T-cell (primary cell): ENCODE results near the gene PRDM11. TPM values are rescaled to one million over a fixed set of nuclear protein-coding genes. Genes with fewer than 3 reads are reported as not detected.

Experiments
- ATAC-seq, 4 experiments: fragments of 200-7000 bp in 3 of 4; fragments of 150-1000 bp in 1 of 4; cut with Tn5 transposase; replicated peaks in 1 of 4; 1 replicate in 3 of 4; 2 replicates in 1 of 4; pipeline ENCODE4 v1.10.0; 2021; ENCODE audit warnings: moderate library complexity in 3 of 4, mild to moderate bottlenecking in 2 of 4, moderate number of reproducible peaks in 1 of 4
- CTCF ChIA-PET, 2 donors: fragments of 300-600 bp; sonication (Branson Sonifier 250); formaldehyde crosslinking; loops; one replicate each; lab custom pipeline; 2022; ENCODE audit warnings: antibody characterized with exemption in 2 of 2; lab: Charles Lee
- POLR2A ChIA-PET, 2 donors: fragments of 300-600 bp; sonication (Branson Sonifier 250); formaldehyde crosslinking; loops; one replicate each; lab custom pipeline; 2022; ENCODE audit warnings: antibody characterized with exemption in 2 of 2; lab: Charles Lee
- DNase-seq, 35 experiments: peaks; one replicate each; pipeline versions ENCODE4 v3.0.0 to v3.0.0-alpha.2; 2013 to 2023
- H3K27ac ChIP-seq: one replicate; pipeline ENCODE4 v1.5.1; 2013; ENCODE audit warnings: low read length
- H3K27me3 ChIP-seq, 2 experiments: replicated peaks in 1 of 2; 1 replicate in 1 of 2; 2 replicates in 1 of 2; pipeline versions ENCODE4 v1.6.1 to v1.7.0; 2013; ENCODE audit warnings: low read length in 1 of 2, mixed read lengths in 1 of 2; ENCODE audit not compliant: control insufficient read depth in 2 of 2, insufficient read depth in 2 of 2; ENCODE audit errors: extremely low read depth in 1 of 2
- H3K36me3 ChIP-seq, 2 donors: 1 replicate in 1 of 2; 2 replicates in 1 of 2; pipeline versions ENCODE4 v1.6.1 to v1.7.0; 2013; ENCODE audit warnings: low read length in 1 of 2; ENCODE audit not compliant: control insufficient read depth in 2 of 2, insufficient read depth in 1 of 2; ENCODE audit errors: extremely low read depth in 1 of 2
- H3K4me1 ChIP-seq, 2 experiments: 1 replicate in 1 of 2; 2 replicates in 1 of 2; pipeline versions ENCODE4 v1.6.1 to v1.7.0; 2013; ENCODE audit warnings: low read length in 2 of 2, mixed read lengths in 1 of 2; ENCODE audit not compliant: insufficient read depth in 2 of 2, control insufficient read depth in 1 of 2; ENCODE audit errors: extremely low read depth in 1 of 2
- H3K4me3 ChIP-seq, 2 donors: 1 replicate in 1 of 2; 2 replicates in 1 of 2; pipeline versions ENCODE4 v1.5.1 to v1.7.0; 2013; ENCODE audit warnings: mild to moderate bottlenecking in 2 of 2, low read length in 1 of 2, moderate library complexity in 1 of 2; ENCODE audit not compliant: control insufficient read depth in 1 of 2; ENCODE audit errors: extremely low read depth in 1 of 2
- H3K9me3 ChIP-seq: 2 replicates; pipeline ENCODE4 v1.7.0; 2013
- H3K27ac Mint-ChIP-seq, 2 donors: one replicate each; pipeline ENCODE4 v1.8.0; 2020 to 2021; ENCODE audit warnings: mild to moderate bottlenecking in 2 of 2, mixed read lengths in 2 of 2
- H3K27me3 Mint-ChIP-seq, 2 donors: one replicate each; pipeline ENCODE4 v1.8.0; 2021 to 2022; ENCODE audit warnings: mixed read lengths in 2 of 2
- H3K36me3 Mint-ChIP-seq: one replicate; pipeline ENCODE4 v1.8.0; 2021; ENCODE audit warnings: mixed read lengths
- H3K4me1 Mint-ChIP-seq, 3 donors: one replicate each; pipeline ENCODE4 v1.8.0; 2020 to 2022; ENCODE audit warnings: mixed read lengths in 3 of 3, mild to moderate bottlenecking in 1 of 3
- H3K4me3 Mint-ChIP-seq, 3 donors: one replicate each; pipeline ENCODE4 v1.8.0; 2020 to 2022; ENCODE audit warnings: mild to moderate bottlenecking in 3 of 3, mixed read lengths in 3 of 3, moderate library complexity in 3 of 3
- H3K9me3 Mint-ChIP-seq, 3 donors: one replicate each; pipeline ENCODE4 v1.8.0; 2020 to 2022; ENCODE audit warnings: mixed read lengths in 3 of 3
- WGBS: methylation state at CpG from one replicate; pipeline ENCODE4 v1.1.5; 2013; ENCODE audit warnings: missing lambda C conversion rate; ENCODE audit not compliant: insufficient coverage; 5-methylcytosine and 5-hydroxymethylcytosine counted together
- total RNA-seq, 35 experiments: library from RNA in 6 of 35; stranded (reverse) in 6 of 35; fragments of 120-200 nt in 1 of 35; gene quantifications; one replicate each; pipeline versions ENCODE4 v1.2.1 to v1.2.4 and lab custom pipeline; 2013 to 2026

PRDM11 gene
- total RNA-seq, 5 donors from 2014 or later (not counting 1 experiment from before 2014, with no cell fraction given), result 8.7 to 12.5 (median 10.6) TPM

DNA sequence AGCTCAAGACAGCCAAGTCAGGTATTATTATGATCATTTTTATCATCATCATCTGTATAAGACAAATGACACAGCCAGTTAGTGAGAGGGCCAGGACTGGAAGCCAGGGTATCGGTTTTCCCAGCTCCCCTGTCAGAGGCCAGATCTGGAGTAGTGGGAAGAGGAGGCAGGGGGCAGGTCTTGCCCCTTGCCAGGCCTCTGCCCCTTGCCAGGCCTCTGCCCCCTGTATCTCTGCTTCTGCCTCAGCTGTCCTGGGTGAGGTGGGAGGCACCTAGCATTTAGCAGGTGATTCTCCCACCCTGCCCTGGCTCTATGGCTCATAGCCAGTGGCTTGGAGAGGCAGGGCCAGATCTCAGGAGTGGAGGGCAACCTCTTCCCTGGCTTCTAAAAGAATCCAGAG, 67.3 kb downstream of the PRDM11 start:
- Mint-ChIP-seq H3K4me1 (peaks cover 0 to 7% (median 2%) of the 10 kb centered on the region in 3 donors), H3K27me3 (no peaks in the 10 kb centered on the region), H3K36me3 (peaks cover 21% of the 10 kb centered on the region), H3K27ac (no peak overlapping the region), H3K9me3 (no peaks in the 10 kb centered on the region), H3K4me3 (no peak overlapping the region)
- no peak overlapping the region for H3K4me3 ChIP-seq
- no peak for ATAC-seq
- WGBS, result 100% methylated on average over 1 of the region's 1 CpG
- H3K9me3 ChIP-seq, result no peaks in the 10 kb centered on the region
- POLR2A ChIA-PET, result no interaction called here
- H3K36me3 ChIP-seq, result peaks cover 0 to 2% of the 10 kb centered on the region in 2 donors
- no peaks in the 10 kb centered on the region for H3K4me1 ChIP-seq
- no peak for DNase-seq
- H3K27ac ChIP-seq, result no peak overlapping the region
- no peaks in the 10 kb centered on the region for H3K27me3 ChIP-seq
- CTCF ChIA-PET, result no interaction called here

DNA sequence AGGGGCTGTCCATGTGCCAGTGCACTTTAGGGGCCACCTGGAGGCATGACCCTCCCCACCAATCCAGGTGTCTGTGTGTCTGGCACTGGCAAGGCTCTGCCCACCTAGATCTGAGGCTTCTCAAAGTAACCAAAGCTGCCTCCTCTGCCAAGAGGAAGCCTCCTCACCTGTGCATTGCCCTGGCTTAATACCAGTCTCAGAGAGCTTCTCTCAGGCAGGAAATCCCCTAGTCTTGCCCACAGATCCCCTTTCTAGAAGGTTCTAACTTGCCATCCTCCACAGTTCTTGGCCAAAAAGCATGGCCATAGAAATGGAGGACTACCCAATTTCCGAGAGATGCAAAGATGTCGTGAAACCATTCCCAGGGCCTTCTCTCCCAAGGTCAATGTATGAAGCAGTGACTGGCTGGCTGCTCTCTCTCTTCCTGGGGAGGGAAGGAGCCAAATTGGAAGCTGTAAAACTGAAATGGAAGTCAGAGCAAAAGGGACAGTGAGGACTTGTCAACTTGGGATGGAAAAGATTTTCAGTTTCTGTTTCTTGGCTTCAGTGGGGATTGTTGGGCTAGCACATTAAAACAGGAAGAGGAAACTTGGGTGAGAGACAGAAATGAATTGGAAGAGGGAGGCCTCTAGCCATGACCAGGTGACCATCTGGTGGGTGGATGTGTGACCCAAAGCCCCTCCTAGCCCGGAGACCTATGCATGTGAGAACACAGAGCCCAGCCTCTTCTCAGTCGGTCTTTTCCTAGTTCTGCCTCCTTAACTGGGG, 68.8 kb downstream of the PRDM11 start:
- no peak overlapping the region for H3K27ac ChIP-seq
- no peaks in the 10 kb centered on the region for H3K4me1 Mint-ChIP-seq
- H3K9me3 Mint-ChIP-seq, result no peaks in the 10 kb centered on the region
- WGBS, result no CpG with 5 or more reads among the region's 4 CpGs
- peaks cover 0 to 2% of the 10 kb centered on the region in 2 donors for H3K36me3 ChIP-seq
- DNase-seq, result no peak
- no peak for ATAC-seq
- ChIA-PET POLR2A (no interaction called here), CTCF (no interaction called here)
- H3K4me3 ChIP-seq, result no peak overlapping the region
- peaks cover 21% of the 10 kb centered on the region for H3K36me3 Mint-ChIP-seq
- no peaks in the 10 kb centered on the region for H3K27me3 Mint-ChIP-seq
- peak overlapping the region in 1 of 2 donors; percentile 18 for H3K27ac Mint-ChIP-seq
- H3K4me1 ChIP-seq, result no peaks in the 10 kb centered on the region
- no peaks in the 10 kb centered on the region for H3K27me3 ChIP-seq
- H3K9me3 ChIP-seq, result no peaks in the 10 kb centered on the region
- no peak overlapping the region for H3K4me3 Mint-ChIP-seq

DNA sequence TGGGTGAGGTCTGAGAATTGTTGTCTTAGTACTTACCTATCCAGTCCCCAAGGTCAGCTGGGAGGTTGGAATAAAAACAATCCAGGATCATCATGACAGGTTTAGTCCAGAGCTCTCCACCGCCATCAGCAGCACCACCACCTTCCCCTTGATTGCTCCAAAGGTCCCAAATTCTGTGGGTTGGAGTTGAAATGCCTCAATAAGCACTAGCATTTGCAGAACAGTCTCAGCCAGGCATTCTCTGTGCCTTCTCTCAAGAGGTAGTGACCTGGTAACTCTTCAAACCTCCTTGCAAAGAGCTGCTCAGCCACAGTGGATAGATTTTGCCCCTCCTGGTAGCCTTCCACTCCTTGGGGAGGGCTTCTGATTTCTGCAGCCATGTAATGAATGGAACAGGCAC, 69.6 kb downstream of the PRDM11 start:
- no peak overlapping the region for H3K27ac ChIP-seq
- no peak overlapping the region for H3K4me3 ChIP-seq
- no peak for DNase-seq
- no peak overlapping the region for H3K27ac Mint-ChIP-seq
- POLR2A ChIA-PET, result no interaction called here
- H3K9me3 ChIP-seq, result no peaks in the 10 kb centered on the region
- WGBS, result no CpG with 5 or more reads among the region's 1 CpG
- no peaks in the 10 kb centered on the region for H3K4me1 ChIP-seq
- H3K9me3 Mint-ChIP-seq, result no peaks in the 10 kb centered on the region
- peaks cover 0 to 2% of the 10 kb centered on the region in 2 donors for H3K36me3 ChIP-seq
- CTCF ChIA-PET, result no interaction called here
- ATAC-seq, result no peak
- H3K4me3 Mint-ChIP-seq, result no peak overlapping the region
- peaks cover 29% of the 10 kb centered on the region for H3K36me3 Mint-ChIP-seq
- no peaks in the 10 kb centered on the region for H3K4me1 Mint-ChIP-seq
- H3K27me3 ChIP-seq, result no peaks in the 10 kb centered on the region
- no peaks in the 10 kb centered on the region for H3K27me3 Mint-ChIP-seq

DNA sequence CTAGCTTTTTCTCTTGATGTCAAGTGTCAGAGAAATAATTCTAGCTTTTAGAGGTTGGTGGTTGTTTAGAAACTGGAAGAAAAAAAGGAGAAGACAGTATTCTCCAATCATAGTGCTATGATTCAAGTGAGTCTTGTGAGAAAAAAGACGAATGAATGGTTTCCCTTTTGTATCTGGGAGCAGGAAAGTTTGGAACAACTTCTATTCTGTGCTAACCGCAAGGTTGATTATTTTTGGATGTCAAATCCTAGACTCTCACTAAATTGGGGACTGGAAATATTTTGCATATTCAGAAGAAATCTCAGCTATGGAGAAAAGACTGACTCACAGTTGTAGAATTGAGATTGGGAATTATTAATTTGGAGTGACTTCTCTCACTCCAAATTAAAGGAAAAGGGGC, 70.5 kb downstream of the PRDM11 start:
- CTCF ChIA-PET, result no interaction called here
- POLR2A ChIA-PET, result no interaction called here
- H3K27ac ChIP-seq, result no peak overlapping the region
- H3K9me3 ChIP-seq, result no peaks in the 10 kb centered on the region
- Mint-ChIP-seq H3K27ac (no peak overlapping the region), H3K36me3 (peaks cover 30% of the 10 kb centered on the region), H3K4me3 (no peak overlapping the region), H3K27me3 (no peaks in the 10 kb centered on the region), H3K4me1 (no peaks in the 10 kb centered on the region), H3K9me3 (no peaks in the 10 kb centered on the region)
- ATAC-seq (no peak), DNase-seq (no peak)
- H3K36me3 ChIP-seq, result peaks cover 0 to 5% of the 10 kb centered on the region in 2 donors
- H3K4me3 ChIP-seq, result no peak overlapping the region
- WGBS, result no CpG with 5 or more reads among the region's 2 CpGs
- no peaks in the 10 kb centered on the region for H3K27me3 ChIP-seq
- no peaks in the 10 kb centered on the region for H3K4me1 ChIP-seq

DNA sequence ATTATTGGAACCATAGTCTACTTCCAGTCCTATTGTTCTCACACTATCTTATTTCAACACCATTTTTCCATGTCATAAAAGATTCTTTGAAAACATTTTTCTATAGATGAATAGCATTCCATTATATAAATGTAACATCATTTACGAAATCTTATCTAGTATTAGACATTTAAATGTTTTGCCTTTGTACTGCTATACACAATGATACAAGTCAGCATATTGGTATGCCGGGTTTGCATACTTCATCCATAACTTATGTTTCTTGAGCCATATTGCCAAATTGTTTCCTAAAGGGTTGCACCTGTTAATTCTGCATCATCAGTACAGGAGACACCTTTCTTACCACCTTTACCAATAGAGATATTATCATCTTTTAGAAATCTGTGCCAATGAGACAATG, 71.6 kb downstream of the PRDM11 start:
- Mint-ChIP-seq H3K4me1 (no peaks in the 10 kb centered on the region), H3K27me3 (no peaks in the 10 kb centered on the region), H3K4me3 (no peak overlapping the region), H3K27ac (no peak overlapping the region), H3K36me3 (peaks cover 28% of the 10 kb centered on the region), H3K9me3 (no peaks in the 10 kb centered on the region)
- H3K4me3 ChIP-seq, result no peak overlapping the region
- no peak overlapping the region for H3K27ac ChIP-seq
- ChIA-PET POLR2A (interaction anchor here in 1 of 2 donors (0.6 kb wide), 1 partner anchor 187 kb away, joined by 3 read pairs; no protein-coding TSS in a partner anchor), CTCF (no interaction called here)
- H3K36me3 ChIP-seq, result peaks cover 0 to 5% of the 10 kb centered on the region in 2 donors
- no peaks in the 10 kb centered on the region for H3K27me3 ChIP-seq
- no peak for ATAC-seq
- no CpG with 5 or more reads among the region's 2 CpGs for WGBS
- H3K4me1 ChIP-seq, result no peaks in the 10 kb centered on the region
- H3K9me3 ChIP-seq, result no peaks in the 10 kb centered on the region
- DNase-seq, result no peak

DNA sequence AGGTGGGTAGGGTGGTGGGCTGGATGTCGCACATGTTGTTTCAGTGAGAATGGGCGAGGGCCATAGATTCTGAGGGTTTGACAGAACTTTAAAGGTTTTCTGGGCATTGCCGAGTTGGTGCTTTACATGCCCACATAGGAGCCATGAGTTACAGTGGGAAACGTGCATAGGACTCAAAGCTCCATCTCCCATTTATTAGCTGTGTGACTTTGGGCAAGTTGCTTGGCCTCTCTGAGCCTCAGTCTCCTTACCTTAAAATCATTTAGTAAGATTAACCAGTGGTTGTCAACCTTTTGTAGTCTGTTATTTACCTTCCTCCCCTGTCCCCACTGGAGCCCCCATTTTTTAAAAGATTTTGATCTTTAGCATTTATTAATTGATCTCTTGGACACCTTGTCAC, 72.3 kb downstream of the PRDM11 start:
- Mint-ChIP-seq H3K4me3 (no peak overlapping the region), H3K4me1 (no peaks in the 10 kb centered on the region), H3K36me3 (peaks cover 26% of the 10 kb centered on the region), H3K27ac (no peak overlapping the region), H3K27me3 (no peaks in the 10 kb centered on the region), H3K9me3 (no peaks in the 10 kb centered on the region)
- CTCF ChIA-PET, result interaction anchor here in 1 of 2 donors (0.6 kb wide), 1 partner anchor 15 kb away, joined by 3 read pairs; no protein-coding TSS in a partner anchor
- no peak overlapping the region for H3K27ac ChIP-seq
- no peaks in the 10 kb centered on the region for H3K9me3 ChIP-seq
- H3K4me1 ChIP-seq, result no peaks in the 10 kb centered on the region
- DNase-seq (no peak), ATAC-seq (no peak)
- POLR2A ChIA-PET, result no interaction called here
- peaks cover 0 to 5% of the 10 kb centered on the region in 2 donors for H3K36me3 ChIP-seq
- WGBS, result 80% methylated on average over 1 of the region's 4 CpGs
- H3K27me3 ChIP-seq, result no peaks in the 10 kb centered on the region
- no peak overlapping the region for H3K4me3 ChIP-seq
